HFF-Myc (cell line): Measurements from ENCODE around the gene TEFM.
"Not testable (repeated sequence)": the region's sequence is repeated elsewhere in the genome, so short reads cannot be mapped to it uniquely, and the experiment has no call there.

Source experiments
- DNase-seq: peaks from one replicate; pipeline ENCODE4 v3.0.0-alpha.2; 2011; ENCODE audit warnings: low read depth; ENCODE audit errors: extremely low read depth
- H3K4me3 ChIP-seq: replicated peaks from 2 replicates; pipeline ENCODE4 v1.5.1; 2011; ENCODE audit warnings: low read depth, mild to moderate bottlenecking, control low read depth, low read length
- CTCF ChIP-seq: IDR thresholded peaks from 2 replicates; pipeline ENCODE4 v1.5.1; 2012; ENCODE audit warnings: mild to moderate bottlenecking, low read depth, low read length, control low read depth; ENCODE audit errors: missing control alignments

TEFM gene

GRCh38 chr17:30920683-30921543 lies 14.9 kb upstream of the TEFM start:
- TF ChIP-seq CTCF, result no peak
- DNase-seq, result no peak
- no peak overlapping the region for H3K4me3 ChIP-seq

GRCh38 chr17:30920282-30920681 lies 14.2 kb upstream of the TEFM start:
- no peak overlapping the region for H3K4me3 ChIP-seq
- DNase-seq, result no peak
- TF ChIP-seq CTCF, result no peak

GRCh38 chr17:30917050-30917449 lies 11.0 kb upstream of the TEFM start:
- H3K4me3 ChIP-seq, result no peak overlapping the region
- no peak for TF ChIP-seq CTCF
- DNase-seq, result no peak

GRCh38 chr17:30915833-30916611 lies 10.0 kb upstream of the TEFM start:
- no peak for DNase-seq
- no peak for TF ChIP-seq CTCF
- no peak overlapping the region for H3K4me3 ChIP-seq

GRCh38 chr17:30913955-30914354 lies 7.9 kb upstream of the TEFM start:
- H3K4me3 ChIP-seq, result no peak overlapping the region
- no peak for TF ChIP-seq CTCF

GRCh38 chr17:30910151-30910550 lies 4.1 kb upstream of the TEFM start:
- not testable (repeated sequence) for H3K4me3 ChIP-seq, DNase-seq

More at GRCh38 chr17:30913955-30914354, 7.9 kb upstream of the TEFM start:
- no peak for DNase-seq

- no peak overlapping the region for H3K4me3 ChIP-seq
- DNase-seq, result no peak
- TF ChIP-seq CTCF, result no peak
Observed at GRCh38 chr17:30908717-30909420, 2.8 kb upstream of the TEFM start.
